ENCODE measurements around the gene NFIA.

GRCh38 chr1:61152469-61153105, 70.2 kb downstream of the NFIA start:
- TF ChIP-seq EGR1 (IDR thresholded peaks at IDR 0.05), result no peak
- TF ChIP-seq YY1 (IDR thresholded peaks at IDR 0.05; ENCODE audit: low read depth), result no peak
- no peak for TF ChIP-seq TAF1 (IDR thresholded peaks at IDR 0.05; ENCODE audit: low read depth)
- no peak for TF ChIP-seq REST (IDR thresholded peaks at IDR 0.05; ENCODE audit: low read depth)
- no peak for TF ChIP-seq USF1 (IDR thresholded peaks at IDR 0.05)
- TF ChIP-seq CREB1 (IDR thresholded peaks at IDR 0.05; ENCODE audit: low read depth), result no peak

Data from Ishikawa (cell line).